HG03064 (cell line): Measurements from ENCODE around the gene MED19.

Source experiments
- ATAC-seq: cut with Tn5 transposase; IDR thresholded peaks from one replicate; pipeline ENCODE4 v1.9.1; 2021; ENCODE audit warnings: low read depth; ENCODE audit not compliant: unreplicated experiment

The MED19 gene

GRCh38 chr11:57657194-57658022, 54.6 kb downstream of the MED19 start, which contains the start of gene CLP1:
Gene CLP1 (plus strand): TSS chr11:57657762. CDS start chr11:57659477, 1,715 bp downstream.
- peak; percentile 97 for ATAC-seq

DNA sequence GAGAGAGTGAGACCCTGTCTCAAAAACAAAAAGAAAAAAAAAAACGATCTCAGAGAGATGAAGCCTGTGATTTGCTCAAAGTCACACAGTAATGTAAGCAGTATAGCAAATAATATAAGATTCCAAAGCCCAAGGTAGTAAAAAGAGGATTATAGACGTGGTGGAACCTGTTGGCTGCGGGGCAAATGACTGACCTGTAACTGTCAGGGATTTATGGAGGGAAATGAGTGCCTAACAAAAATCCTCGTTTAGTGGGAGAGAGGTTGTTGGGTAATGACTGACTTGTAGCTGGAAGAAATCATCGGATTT, 55.2 kb downstream of the MED19 start:
- no peak for ATAC-seq
